ENCODE measurements around the gene TREM2. TPM values are rescaled to one million over a fixed set of nuclear protein-coding genes. Genes with fewer than 3 reads are reported as not detected.
A peak's percentile ranks its signal among the peaks of the same experiment; 100 is the strongest.

TREM2 gene
- total and polyA plus RNA-seq, 2 donors = 0.95 to 1.5 TPM

DNA sequence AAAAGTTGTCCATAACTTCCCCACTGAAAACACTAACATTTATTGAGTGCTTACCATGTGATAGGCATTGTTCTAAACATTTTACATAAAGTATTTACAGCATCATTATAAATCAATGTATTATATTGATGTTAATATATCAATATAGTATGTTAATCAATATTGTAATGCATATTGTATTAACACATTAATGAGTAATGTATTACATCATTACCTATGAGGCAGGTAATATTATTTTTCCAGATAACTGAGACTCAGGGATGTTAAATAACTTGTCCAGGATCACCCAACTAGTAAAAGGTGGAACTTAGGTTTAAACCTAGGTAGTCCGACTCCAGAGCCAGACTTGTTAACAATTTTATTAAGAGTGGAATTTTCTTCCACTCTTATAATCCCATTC lies 12.2 kb upstream of the TREM2 start:
- Histone ChIP-seq H3K27ac (ENCODE audit: low read depth) (no peak overlapping the region), H3K4me1 (ENCODE audit: insufficient read depth) (no peaks in the 10 kb centered on the region), H3K36me3 (ENCODE audit: insufficient read depth) (no peaks in the 10 kb centered on the region), H3K4me3 (ENCODE audit: low read depth, low read length) (no peak overlapping the region)
- WGBS = 82% methylated on average over 1 of the region's 1 CpG
- no peak for DNase-seq (ENCODE audit: extremely low spot score)

DNA sequence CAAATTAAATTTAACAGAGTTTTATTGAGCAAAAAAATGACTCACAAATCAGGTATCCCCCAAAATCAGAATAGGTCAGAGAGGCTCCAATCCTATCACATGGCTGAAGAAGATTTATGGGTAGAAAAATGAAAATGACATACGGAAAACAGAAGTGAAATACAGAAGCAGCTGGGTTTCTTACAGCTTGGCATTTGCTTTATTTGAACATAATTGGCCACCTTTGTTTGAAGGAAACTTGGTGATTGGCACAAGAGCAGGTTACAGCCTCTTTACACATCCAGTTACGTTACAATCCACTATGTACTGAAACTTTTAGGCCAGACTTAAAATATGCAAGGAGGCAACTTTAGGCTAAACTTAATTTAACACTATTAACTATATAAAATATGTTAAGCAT lies 11.7 kb upstream of the TREM2 start:
- WGBS = 81% methylated on average over 2 of the region's 2 CpGs
- Histone ChIP-seq H3K27ac (ENCODE audit: low read depth) (no peak overlapping the region), H3K4me1 (ENCODE audit: insufficient read depth) (no peaks in the 10 kb centered on the region), H3K4me3 (ENCODE audit: low read depth, low read length) (no peak overlapping the region), H3K36me3 (ENCODE audit: insufficient read depth) (no peaks in the 10 kb centered on the region)
- DNase-seq (ENCODE audit: extremely low spot score) = no peak

DNA sequence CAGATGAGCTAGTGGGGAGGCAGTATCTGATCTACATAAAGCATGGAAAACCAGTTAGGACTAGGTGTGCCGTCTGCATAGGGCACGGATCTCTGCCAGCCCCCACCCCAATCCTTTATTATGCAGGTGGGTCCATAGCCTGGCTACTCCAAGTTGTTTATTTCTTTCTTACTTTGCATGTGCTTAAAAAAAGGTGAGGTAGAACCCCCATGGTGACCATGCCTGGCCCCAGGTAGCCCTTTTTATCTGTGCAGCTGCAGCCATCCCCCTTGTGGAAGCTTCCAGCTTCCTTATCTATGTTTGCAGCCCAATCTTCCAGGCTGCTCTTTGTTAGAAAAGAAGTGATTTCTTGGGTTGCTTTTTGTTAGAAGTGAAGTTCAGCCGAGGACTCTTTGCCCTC lies 9.0 kb upstream of the TREM2 start:
- H3K4me3 ChIP-seq (ENCODE audit: low read depth, low read length) = no peak overlapping the region
- no peak overlapping the region for H3K27ac ChIP-seq (ENCODE audit: low read depth)
- WGBS = 32% methylated on average over 3 of the region's 3 CpGs
- no peaks in the 10 kb centered on the region for H3K4me1 ChIP-seq (ENCODE audit: insufficient read depth)
- no peak for DNase-seq (ENCODE audit: extremely low spot score)
- H3K36me3 ChIP-seq (ENCODE audit: insufficient read depth) = no peaks in the 10 kb centered on the region

DNA sequence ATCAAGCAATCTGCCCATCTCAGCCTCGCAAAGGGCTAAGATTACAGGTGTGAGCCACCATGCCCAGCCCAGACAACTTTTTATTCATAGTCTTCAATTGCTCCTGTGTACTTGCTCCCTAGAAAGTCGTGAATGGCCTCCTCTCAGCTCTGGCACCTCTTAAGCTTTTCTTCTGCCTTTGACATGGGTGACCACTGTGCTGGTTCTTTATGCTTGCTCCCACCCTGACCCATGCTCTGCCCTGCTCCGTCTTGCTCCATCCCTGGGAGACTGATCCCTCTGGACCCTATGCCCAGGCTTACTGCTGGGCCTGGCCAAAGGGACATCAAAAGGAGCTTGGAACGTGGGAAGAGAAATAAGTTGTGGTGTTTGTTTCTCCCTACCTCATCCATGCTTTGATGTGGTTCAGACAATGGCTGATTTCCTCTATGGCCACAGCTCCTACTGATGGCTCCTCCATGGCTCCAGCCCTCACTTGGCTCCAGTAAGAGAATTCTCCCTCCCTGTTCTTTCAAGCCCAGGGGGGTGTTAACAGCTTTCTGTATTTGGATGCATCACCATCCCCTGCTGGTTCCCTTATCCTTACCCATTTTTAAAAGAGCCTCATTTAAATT lies 7.7 kb upstream of the TREM2 start:
- Histone ChIP-seq H3K27ac (ENCODE audit: low read depth) (no peak overlapping the region), H3K4me1 (ENCODE audit: insufficient read depth) (no peaks in the 10 kb centered on the region), H3K4me3 (ENCODE audit: low read depth, low read length) (no peak overlapping the region), H3K36me3 (ENCODE audit: insufficient read depth) (no peaks in the 10 kb centered on the region)
- WGBS = 64% methylated on average over 4 of the region's 4 CpGs
- no peak for DNase-seq (ENCODE audit: extremely low spot score)

DNA sequence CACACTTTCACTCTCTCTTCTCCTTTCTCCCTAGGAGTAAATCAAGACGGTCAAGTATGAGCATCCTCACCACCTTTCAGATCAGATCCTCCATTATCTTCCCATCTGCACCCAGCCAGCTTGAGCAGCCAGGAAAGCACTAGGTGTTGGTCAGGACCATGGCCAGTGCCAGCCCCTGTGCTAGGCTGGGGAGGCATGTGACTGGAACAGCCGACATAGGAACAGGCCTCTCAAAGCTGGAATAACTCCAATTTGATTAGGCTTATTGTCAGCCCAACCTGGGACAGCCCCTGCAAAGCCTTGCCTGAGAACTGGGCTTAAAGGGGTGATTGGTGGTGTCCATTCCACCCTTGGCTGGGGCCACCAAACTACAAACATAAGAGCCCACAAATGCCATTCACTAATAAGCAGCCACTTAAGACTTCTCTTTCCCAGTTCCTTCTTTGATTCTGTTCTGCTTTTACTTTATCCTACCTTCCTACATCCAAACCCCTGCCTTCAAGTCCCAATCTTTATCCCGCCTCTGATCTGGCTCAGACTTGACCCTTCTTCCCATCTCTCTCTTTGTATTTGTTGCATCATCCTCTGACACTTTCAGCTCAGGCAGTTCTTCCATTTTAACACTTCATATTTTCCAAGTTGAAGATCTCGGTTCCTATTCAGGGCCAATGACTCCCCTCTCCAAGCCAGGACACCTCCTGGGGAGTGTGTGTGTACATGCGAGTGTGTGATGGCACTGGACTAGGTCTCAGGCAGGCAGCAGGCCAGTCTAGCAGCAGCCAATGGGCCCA lies 4.5 kb upstream of the TREM2 start:
- 68% methylated on average over 5 of the region's 5 CpGs for WGBS
- Histone ChIP-seq H3K4me3 (ENCODE audit: low read depth, low read length) (no peak overlapping the region), H3K36me3 (ENCODE audit: insufficient read depth) (no peaks in the 10 kb centered on the region), H3K27ac (ENCODE audit: low read depth) (no peak overlapping the region), H3K4me1 (ENCODE audit: insufficient read depth) (no peaks in the 10 kb centered on the region)
- no peak for DNase-seq (ENCODE audit: extremely low spot score)

DNA sequence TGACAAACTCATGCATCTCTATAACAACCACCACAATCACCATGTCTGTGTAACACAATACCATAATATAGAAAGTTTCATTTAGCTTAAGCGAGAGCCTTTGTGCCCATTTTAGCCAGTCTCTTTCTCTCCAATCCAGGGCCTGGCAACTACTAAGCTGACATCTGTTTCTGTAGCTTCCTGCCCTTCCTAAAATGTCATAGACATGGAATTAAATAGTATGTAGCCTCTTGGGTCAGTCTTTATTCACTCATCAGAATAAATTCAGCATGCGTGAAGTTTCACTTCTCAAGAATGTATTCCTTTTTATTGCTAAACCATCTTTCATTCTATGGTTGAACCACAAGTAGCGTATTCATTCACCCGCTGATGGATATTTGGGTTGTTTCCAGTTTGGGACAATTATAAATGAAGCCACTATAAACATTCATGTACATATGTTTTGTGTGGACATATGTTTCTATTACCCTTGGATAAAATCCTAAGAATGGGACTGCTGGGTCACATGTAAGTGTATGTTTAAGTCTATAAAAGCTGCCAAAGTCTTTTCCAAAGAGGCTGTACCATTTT lies 1.7 kb upstream of the TREM2 start:
- H3K4me3 ChIP-seq (ENCODE audit: low read depth, low read length) = no peak overlapping the region
- 84% methylated on average over 4 of the region's 4 CpGs for WGBS
- no peak for DNase-seq (ENCODE audit: extremely low spot score)
- no peaks in the 10 kb centered on the region for H3K4me1 ChIP-seq (ENCODE audit: insufficient read depth)
- H3K36me3 ChIP-seq (ENCODE audit: insufficient read depth) = no peaks in the 10 kb centered on the region
- no peak overlapping the region for H3K27ac ChIP-seq (ENCODE audit: low read depth)

DNA sequence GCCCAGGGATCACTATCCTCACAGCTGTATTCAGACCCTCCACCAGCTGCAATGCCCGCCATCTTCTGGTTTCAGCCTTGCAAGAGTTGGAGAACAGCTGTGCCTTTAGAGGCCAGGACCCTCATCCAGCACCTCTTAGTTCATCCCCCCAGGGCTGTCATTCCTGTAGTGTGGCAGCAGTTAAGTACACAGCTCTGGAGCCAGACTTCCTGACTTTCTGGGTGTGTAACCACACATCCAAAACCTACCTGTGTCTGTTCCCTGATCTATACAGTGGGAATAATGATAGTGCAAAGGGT lies 452 bp upstream of the TREM2 start:
- no peak overlapping the region for H3K27ac ChIP-seq (ENCODE audit: low read depth)
- 95% methylated on average over 1 of the region's 1 CpG for WGBS
- H3K4me3 ChIP-seq (ENCODE audit: low read depth, low read length) = no peak overlapping the region
- DNase-seq (ENCODE audit: extremely low spot score) = no peak
- H3K36me3 ChIP-seq (ENCODE audit: insufficient read depth) = no peaks in the 10 kb centered on the region
- H3K4me1 ChIP-seq (ENCODE audit: insufficient read depth) = no peaks in the 10 kb centered on the region

DNA sequence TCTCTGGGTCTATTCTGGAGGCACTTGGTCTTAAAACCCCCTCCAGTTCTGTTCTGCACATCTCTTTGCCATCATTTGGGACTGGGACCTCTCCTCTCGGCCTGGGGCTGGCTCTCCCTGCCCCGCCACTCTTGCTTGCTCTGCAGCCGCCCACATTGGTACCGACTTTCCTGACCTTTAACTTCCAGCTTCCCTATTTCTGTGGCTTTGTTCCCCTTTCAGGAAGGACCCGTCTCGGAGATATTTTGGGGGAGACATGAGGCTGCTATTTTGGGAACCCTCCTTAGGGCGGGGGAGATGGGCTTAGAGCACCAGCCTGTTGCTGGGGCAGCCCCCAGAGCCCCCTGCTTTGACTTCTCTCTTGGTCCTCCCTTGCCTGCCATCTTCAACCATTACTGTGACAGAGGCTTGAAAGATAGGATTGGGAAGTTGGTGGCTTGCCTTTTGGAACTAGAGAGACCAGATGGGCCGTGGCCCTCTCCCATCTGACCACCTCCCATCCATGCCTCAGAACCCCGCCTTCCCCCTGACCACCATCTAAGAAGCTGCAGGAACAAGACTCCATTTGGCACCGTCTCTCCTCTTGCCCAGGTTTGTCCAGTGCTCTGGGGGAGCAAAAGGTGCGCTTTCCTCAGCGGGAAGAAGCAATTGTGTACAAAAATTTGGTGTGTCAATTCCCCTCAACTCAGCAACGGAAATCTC lies 914 bp downstream of the TREM2 start:
- WGBS = 73% methylated on average over 13 of the region's 13 CpGs
- Histone ChIP-seq H3K4me3 (ENCODE audit: low read depth, low read length) (no peak overlapping the region), H3K27ac (ENCODE audit: low read depth) (no peak overlapping the region), H3K36me3 (ENCODE audit: insufficient read depth) (no peaks in the 10 kb centered on the region), H3K4me1 (ENCODE audit: insufficient read depth) (no peaks in the 10 kb centered on the region)
- no peak for DNase-seq (ENCODE audit: extremely low spot score)

DNA sequence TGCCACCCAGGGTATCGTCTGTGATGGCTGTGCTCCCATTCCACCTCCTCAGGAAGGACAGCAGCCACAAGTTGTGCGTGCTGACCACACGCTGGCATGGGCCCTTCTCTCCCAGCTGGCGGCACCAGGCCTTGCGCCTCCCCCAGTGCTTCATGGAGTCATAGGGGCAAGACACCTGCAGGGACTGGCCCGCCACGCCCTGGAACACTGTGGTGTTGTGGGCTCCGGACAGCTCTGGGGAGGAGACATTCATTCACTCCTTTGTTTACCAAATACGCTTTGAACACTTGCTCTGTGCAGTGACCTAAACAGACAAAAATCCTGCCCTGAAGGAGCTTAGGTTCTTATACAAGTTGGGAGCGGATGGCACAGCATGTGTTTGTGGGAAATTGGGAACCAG lies 1.5 kb downstream of the TREM2 start:
- H3K4me3 ChIP-seq (ENCODE audit: low read depth, low read length) = no peak overlapping the region
- WGBS = 86% methylated on average over 10 of the region's 10 CpGs
- no peak overlapping the region for H3K27ac ChIP-seq (ENCODE audit: low read depth)
- H3K4me1 ChIP-seq (ENCODE audit: insufficient read depth) = no peaks in the 10 kb centered on the region
- H3K36me3 ChIP-seq (ENCODE audit: insufficient read depth) = no peaks in the 10 kb centered on the region
- DNase-seq (ENCODE audit: extremely low spot score) = no peak

DNA sequence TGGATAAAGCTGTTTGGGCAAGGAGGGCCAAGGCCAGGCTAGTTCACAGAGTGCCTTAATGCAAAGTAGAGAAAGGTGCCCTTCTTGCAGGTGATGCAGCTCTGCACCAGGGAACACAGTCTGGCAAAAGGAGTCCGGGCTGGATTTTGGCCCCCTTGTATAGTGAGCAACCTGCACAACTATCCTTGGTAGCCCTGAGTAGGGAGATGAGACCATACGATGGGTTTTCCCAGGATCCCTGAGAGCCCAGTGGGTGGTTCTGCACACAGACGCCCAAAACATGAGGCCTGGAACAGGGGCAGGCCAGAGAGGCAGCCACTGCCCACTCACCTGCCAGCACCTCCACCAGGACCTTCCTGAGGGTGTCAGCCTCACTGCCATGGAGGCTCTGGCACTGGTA lies 2.0 kb downstream of the TREM2 start:
- Histone ChIP-seq H3K27ac (ENCODE audit: low read depth) (no peak overlapping the region), H3K4me1 (ENCODE audit: insufficient read depth) (no peaks in the 10 kb centered on the region), H3K36me3 (ENCODE audit: insufficient read depth) (no peaks in the 10 kb centered on the region), H3K4me3 (ENCODE audit: low read depth, low read length) (no peak overlapping the region)
- DNase-seq (ENCODE audit: extremely low spot score) = no peak
- WGBS = 80% methylated on average over 3 of the region's 3 CpGs

DNA sequence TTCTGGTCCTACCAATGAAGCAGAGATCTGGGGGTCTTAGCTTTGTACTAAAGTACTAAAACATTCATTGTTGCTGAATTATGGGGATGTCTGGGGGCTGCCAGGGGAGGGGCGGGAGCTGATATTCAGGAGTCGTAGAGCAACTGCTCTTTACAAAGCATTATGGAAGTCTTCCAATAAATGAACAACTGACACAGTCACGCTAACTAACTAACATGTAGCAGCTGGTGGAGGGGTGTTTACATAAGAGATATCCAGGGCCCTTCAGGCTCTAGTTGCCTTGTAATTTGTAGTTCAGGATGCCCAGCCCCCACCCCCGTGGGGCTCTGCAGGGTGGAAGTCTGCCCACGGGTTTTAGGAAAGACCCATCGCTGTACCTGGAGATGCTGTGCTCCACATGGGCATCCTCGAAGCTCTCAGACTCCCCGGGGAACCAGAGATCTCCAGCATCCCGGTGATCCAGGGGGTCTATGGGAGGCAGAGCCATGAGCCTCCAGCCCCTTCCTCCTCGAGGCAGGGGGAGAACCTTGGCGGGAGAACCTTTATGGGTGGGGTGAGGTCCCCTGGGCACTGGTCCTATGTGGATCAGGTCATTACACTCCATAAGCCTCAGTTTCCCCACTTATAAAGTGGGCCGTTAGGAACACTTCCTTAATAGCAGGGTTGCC lies 3.4 kb downstream of the TREM2 start:
- 48% methylated on average over 12 of the region's 12 CpGs for WGBS
- Histone ChIP-seq H3K27ac (ENCODE audit: low read depth) (no peak overlapping the region), H3K4me3 (ENCODE audit: low read depth, low read length) (no peak overlapping the region), H3K36me3 (ENCODE audit: insufficient read depth) (no peaks in the 10 kb centered on the region), H3K4me1 (ENCODE audit: insufficient read depth) (no peaks in the 10 kb centered on the region)
- peak; percentile 4 for DNase-seq (ENCODE audit: extremely low spot score)

DNA sequence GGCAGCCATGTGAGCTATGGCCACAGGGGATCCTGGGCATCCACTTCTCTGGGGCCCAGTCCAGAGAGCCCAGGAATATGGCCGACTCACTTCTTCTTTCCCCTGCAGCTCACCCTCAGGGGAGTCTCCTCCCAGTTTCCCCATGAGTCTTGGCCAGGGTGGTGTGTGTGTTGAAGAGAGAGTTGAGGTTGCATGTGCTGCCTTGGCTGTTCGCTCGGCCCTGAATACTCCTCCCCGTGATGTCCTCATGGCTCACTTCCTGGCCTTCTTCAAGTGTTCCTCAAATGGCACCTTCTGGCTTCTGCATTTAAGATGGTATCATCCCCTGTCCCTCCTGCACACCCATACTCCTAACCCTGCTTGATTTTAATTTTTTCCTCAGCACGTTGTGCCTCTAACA lies 5.6 kb downstream of the TREM2 start:
- Histone ChIP-seq H3K36me3 (ENCODE audit: insufficient read depth) (no peaks in the 10 kb centered on the region), H3K27ac (ENCODE audit: low read depth) (no peak overlapping the region), H3K4me3 (ENCODE audit: low read depth, low read length) (no peak overlapping the region), H3K4me1 (ENCODE audit: insufficient read depth) (no peaks in the 10 kb centered on the region)
- WGBS = 88% methylated on average over 5 of the region's 5 CpGs
- no peak for DNase-seq (ENCODE audit: extremely low spot score)

DNA sequence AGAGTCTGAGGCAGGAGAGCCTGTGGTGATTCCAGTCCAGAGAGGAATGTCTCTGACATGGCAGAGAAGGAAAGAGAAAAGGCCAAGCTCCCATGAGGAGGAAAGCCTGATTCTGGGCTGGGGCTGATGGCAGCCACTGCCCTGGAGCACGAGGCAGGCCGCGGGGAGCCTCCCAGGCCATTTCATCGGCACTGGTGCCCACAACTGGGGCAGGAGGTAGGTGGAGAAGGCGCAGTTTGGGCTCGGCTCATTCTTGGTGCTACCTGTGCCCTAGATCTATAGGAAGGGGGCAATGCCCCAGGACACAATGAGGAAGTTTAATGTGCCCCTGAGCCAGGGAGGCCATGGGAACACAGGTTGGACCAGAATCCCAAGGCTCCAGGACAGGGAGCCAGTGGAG lies 6.1 kb downstream of the TREM2 start:
- DNase-seq (ENCODE audit: extremely low spot score) = no peak
- H3K4me3 ChIP-seq (ENCODE audit: low read depth, low read length) = no peak overlapping the region
- H3K27ac ChIP-seq (ENCODE audit: low read depth) = no peak overlapping the region
- 86% methylated on average over 6 of the region's 6 CpGs for WGBS
- no peaks in the 10 kb centered on the region for H3K4me1 ChIP-seq (ENCODE audit: insufficient read depth)
- H3K36me3 ChIP-seq (ENCODE audit: insufficient read depth) = no peaks in the 10 kb centered on the region
